Endothelial cell of umbilical vein (primary cell): ENCODE results near the gene ELMOD3. TPM values are rescaled to one million over a fixed set of nuclear protein-coding genes. Genes with fewer than 3 reads are reported as not detected.

Experiments
- BruUV-seq: library from RNA; stranded (reverse); fragments of 400-500 nt; replicated peaks from 2 replicates; lab custom pipeline; 2021; lab: Mats Ljungman, UMichigan
- CTCF ChIA-PET: fragments of 300-600, 350-600 bp; sonication (Branson Sonifier 250); formaldehyde crosslinking; loops from one replicate; lab custom pipeline; 2021; ENCODE audit warnings: antibody characterized with exemption, inconsistent platforms; lab: Charles Lee
- POLR2A ChIA-PET: fragments of 300-600, 350-600 bp; sonication (Branson Sonifier 250); formaldehyde crosslinking; loops from one replicate; lab custom pipeline; 2021; ENCODE audit warnings: antibody characterized with exemption, inconsistent platforms; lab: Charles Lee
- DNase-seq: peaks from one replicate; pipeline ENCODE4 v3.0.0-alpha.2; 2011; ENCODE audit warnings: low read depth, low spot score
- FAIRE-seq: peaks from 2 replicates; lab custom pipeline; 2011; peaks lifted over from hg19 to GRCh38; lab: Jason Lieb, UNC
- H2AFZ ChIP-seq: 2 replicates; pipeline ENCODE4 v1.6.0; 2012; ENCODE audit warnings: low read depth, low read length, control low read depth, inconsistent platforms
- H3K27ac ChIP-seq: 2 replicates; pipeline ENCODE4 v1.5.1; 2011; ENCODE audit warnings: low read depth, mild to moderate bottlenecking, control low read depth, low read length, moderate library complexity; ENCODE audit not compliant: insufficient read depth
- H3K27me3 ChIP-seq, 2 experiments: 2 replicates each; pipeline versions ENCODE4 v1.6.0 to v1.6.1; 2011; ENCODE audit warnings: low read length in 2 of 2, mixed read lengths in 1 of 2; ENCODE audit not compliant: control insufficient read depth in 2 of 2, insufficient read depth in 2 of 2
- H3K36me3 ChIP-seq, 2 experiments: 2 replicates in 1 of 2; 3 replicates in 1 of 2; pipeline ENCODE4 v1.5.1; 2011; ENCODE audit warnings: low read length in 2 of 2, mild to moderate bottlenecking in 1 of 2, moderate library complexity in 1 of 2; ENCODE audit not compliant: control insufficient read depth in 2 of 2, insufficient read depth in 2 of 2; ENCODE audit errors: extremely low read depth in 1 of 2
- H3K4me1 ChIP-seq: 3 replicates; pipeline ENCODE4 v1.5.1; 2011; ENCODE audit warnings: mild to moderate bottlenecking, low read length; ENCODE audit not compliant: control insufficient read depth, insufficient read depth; ENCODE audit errors: extremely low read depth
- H3K4me2 ChIP-seq: 2 replicates; pipeline ENCODE4 v1.6.1; 2011; ENCODE audit warnings: low read length, control low read depth, mixed read lengths; ENCODE audit not compliant: insufficient read depth
- H3K4me3 ChIP-seq, 3 experiments: fragments of 200-600 bp in 1 of 3; sonication (generic), shearing (Covaris generic) in 1 of 3; replicated peaks in 1 of 3; 2 replicates each; pipeline ENCODE4 v1.5.1; 2011 to 2016; ENCODE audit warnings: control low read depth in 3 of 3, low read length in 3 of 3, mild to moderate bottlenecking in 2 of 3, inconsistent platforms in 1 of 3, low read depth in 1 of 3, moderate library complexity in 1 of 3; ENCODE audit not compliant: insufficient read depth in 1 of 3
- H3K79me2 ChIP-seq: 2 replicates; pipeline ENCODE4 v1.6.0; 2012; ENCODE audit warnings: low read length, inconsistent platforms; ENCODE audit not compliant: control insufficient read depth, insufficient read depth
- H3K9ac ChIP-seq: replicated peaks from 2 replicates; pipeline ENCODE3; 2011; ENCODE audit warnings: low read length, control low read depth; ENCODE audit not compliant: insufficient read depth; ENCODE audit errors: extremely low read depth
- H3K9me1 ChIP-seq: replicated peaks from 3 replicates; pipeline ENCODE4 v1.6.0; 2011; ENCODE audit warnings: mild to moderate bottlenecking, low read length; ENCODE audit not compliant: control insufficient read depth, insufficient read depth; ENCODE audit errors: extremely low read depth
- H3K9me3 ChIP-seq: replicated peaks from 2 replicates; pipeline ENCODE4 v1.5.1; 2012; ENCODE audit warnings: low read length, inconsistent platforms; ENCODE audit not compliant: control insufficient read depth, insufficient read depth
- H4K20me1 ChIP-seq: replicated peaks from 2 replicates; pipeline ENCODE3; 2011; ENCODE audit warnings: mild to moderate bottlenecking, low read length; ENCODE audit not compliant: control insufficient read depth, insufficient read depth; ENCODE audit errors: extremely low read depth
- CTCF ChIP-seq, 2 donors: IDR thresholded peaks; 1 replicate in 1 of 2; 2 replicates in 1 of 2; pipeline ENCODE4 v1.5.1; 2011; ENCODE audit warnings: low read length in 2 of 2, mild to moderate bottlenecking in 2 of 2, moderate library complexity in 2 of 2, control low read depth in 1 of 2, inconsistent platforms in 1 of 2, low read depth in 1 of 2; ENCODE audit not compliant: insufficient read depth in 1 of 2; ENCODE audit errors: extremely low read depth in 1 of 2
- EZH2 ChIP-seq: IDR thresholded peaks from 2 replicates; pipeline ENCODE4 v1.6.1; 2012; ENCODE audit warnings: borderline replicate concordance, low read depth, mild to moderate bottlenecking, moderate library complexity, low read length, inconsistent platforms; ENCODE audit not compliant: severe bottlenecking
- FOS ChIP-seq: IDR thresholded peaks from 2 replicates; pipeline ENCODE4 v1.6.1; 2011; ENCODE audit warnings: mild to moderate bottlenecking, low read length, moderate library complexity, borderline replicate concordance; ENCODE audit not compliant: insufficient read depth
- GATA2 ChIP-seq: IDR thresholded peaks from 2 replicates; pipeline ENCODE4 v1.7.0; 2011; ENCODE audit warnings: low read depth, mild to moderate bottlenecking, moderate library complexity, mixed read lengths, low read length; ENCODE audit not compliant: insufficient read length, insufficient read depth
- JUN ChIP-seq: IDR thresholded peaks from 2 replicates; pipeline ENCODE4 v1.6.1; 2011; ENCODE audit warnings: borderline replicate concordance, low read depth; ENCODE audit not compliant: insufficient read length, insufficient read depth
- MAX ChIP-seq: IDR thresholded peaks from 2 replicates; pipeline ENCODE4 v1.6.1; 2011; ENCODE audit not compliant: insufficient read depth, insufficient read length
- MYC ChIP-seq: IDR thresholded peaks from one replicate; pipeline ENCODE4 v1.6.1; 2011; ENCODE audit warnings: mild to moderate bottlenecking, low read depth, low read length
- POLR2A ChIP-seq: IDR thresholded peaks from 2 replicates; pipeline ENCODE4 v1.6.1; 2012; ENCODE audit warnings: low read depth, mild to moderate bottlenecking, control low read depth, low read length
- POLR2AphosphoS5 ChIP-seq: IDR thresholded peaks from 2 replicates; pipeline ENCODE4 v1.6.1; 2012; ENCODE audit warnings: low read depth, mild to moderate bottlenecking, control low read depth, low read length, moderate library complexity; ENCODE audit not compliant: insufficient read depth
- dilution Hi-C: fragments of 300-500 bp; cut with MboI; formaldehyde crosslinking; loops from one replicate; pipeline ENCODE4 v1.15.0; 2019; ENCODE audit warnings: low sequenced_read_pairs; ENCODE audit not compliant: extremely low pct_ligation_motif_present
- intact Hi-C: fragments of 100-400 bp; cut with micrococcal nuclease; formaldehyde crosslinking; loops from one replicate; pipeline ENCODE4 v1.10.0; 2022
- polyA plus RNA-seq, 4 experiments: library from polyadenylated mRNA; depleted of rRNA in 3 of 4; stranded (reverse) in 3 of 4; unstranded in 1 of 4; fragments of >200 nt; gene quantifications; 2 replicates each; pipeline versions ENCODE4 v1.2.1 to v1.2.3, GENCODE V29; 2011 to 2012; ENCODE audit warnings: missing spikeins in 1 of 4
- total RNA-seq: library from RNA; stranded (reverse); gene quantifications from 2 replicates; pipeline ENCODE4 v1.2.3, GENCODE V29; 2021

Gene ELMOD3
- total and polyA plus RNA-seq, 2 donors (not counting 3 experiments of a cell fraction or from before 2014, with no cell fraction given): 12.3 to 22.0 TPM

- no peaks in the 10 kb centered on the region for H3K9me1 ChIP-seq
- no peak overlapping the region for H3K27ac ChIP-seq
- H3K9me3 ChIP-seq: no peaks in the 10 kb centered on the region
- dilution Hi-C loops (no loop called here), intact Hi-C loops (no loop called here)
- no peaks in the 10 kb centered on the region for H3K79me2 ChIP-seq
- BruUV-seq: no TSS peak
- H3K4me1 ChIP-seq: peaks cover 5% of the 10 kb centered on the region
- ChIA-PET CTCF (no interaction called here), POLR2A (no interaction called here)
- H4K20me1 ChIP-seq: no peaks in the 10 kb centered on the region
- FAIRE-seq (no peak), DNase-seq (no peak)
- no peak overlapping the region for H3K4me2 ChIP-seq
- no peak overlapping the region for H3K4me3 ChIP-seq
- no peak overlapping the region for H3K9ac ChIP-seq
- H2AFZ ChIP-seq: no peak overlapping the region
- H3K27me3 ChIP-seq: no peaks in the 10 kb centered on the region
- peaks cover 2% of the 10 kb centered on the region in 2 experiments for H3K36me3 ChIP-seq
- TF ChIP-seq FOS (no peak), JUN (no peak), MAX (no peak), CTCF (IDR thresholded peaks at IDR 0.05; ENCODE audit: extremely low read depth in 1 of 2, insufficient read depth in 1 of 2, low read depth in 1 of 2, low read length in 2 of 2) (no peak), POLR2AphosphoS5 (no peak), POLR2A (no peak), EZH2 (no peak), GATA2 (no peak), MYC (no peak)
Measured at GRCh38 chr2:85401464-85401805, 46.9 kb downstream of the ELMOD3 start.
